HEK293 (cell line): ENCODE data around the gene SCN8A.
A peak's percentile ranks its signal among the peaks of the same experiment; 100 is the strongest.
"Not testable (repeated sequence)": the region's sequence is repeated elsewhere in the genome, so short reads cannot be mapped to it uniquely, and the experiment has no call there.

Source experiments
- CTCF ChIA-PET: fragments of 350-600 bp; formaldehyde crosslinking; extraction: SDS; loops from one replicate; lab custom pipeline; 2021; ENCODE audit warnings: antibody characterized with exemption; lab: Yijun Ruan, JAX
- POLR2A ChIA-PET: fragments of 300-600 bp; formaldehyde crosslinking; extraction: SDS; loops from one replicate; lab custom pipeline; 2020; ENCODE audit warnings: antibody characterized with exemption, inconsistent platforms; lab: Yijun Ruan, JAX
- H3K27ac ChIP-seq: fragments of 200-500 bp; sonication (Bioruptor generic); 2 replicates; pipeline ENCODE4 v1.5.1; 2014; ENCODE audit warnings: low read depth, low read length, control low read depth, inconsistent platforms; ENCODE audit errors: extremely low read depth
- H3K36me3 ChIP-seq, 2 experiments: fragments of 200-500 bp in 1 of 2; sonication (Bioruptor generic) in 1 of 2; 1 replicate in 1 of 2; 2 replicates in 1 of 2; pipeline ENCODE4 v1.5.1; 2014 to 2017; ENCODE audit warnings: inconsistent platforms in 2 of 2, low read length in 2 of 2; ENCODE audit not compliant: control insufficient read depth in 2 of 2, insufficient read depth in 1 of 2
- H3K4me1 ChIP-seq: fragments of 200-500 bp; sonication (Bioruptor generic); 2 replicates; pipeline ENCODE4 v1.5.1; 2014; ENCODE audit warnings: mild to moderate bottlenecking, low read length, inconsistent platforms; ENCODE audit not compliant: control insufficient read depth, insufficient read depth
- H3K4me3 ChIP-seq: 2 replicates; pipeline ENCODE4 v1.5.1; 2011; ENCODE audit warnings: low read depth, mild to moderate bottlenecking, control low read depth, low read length, moderate library complexity
- H3K9me3 ChIP-seq: fragments of 200-500 bp; sonication (Bioruptor generic); 2 replicates; pipeline ENCODE4 v1.5.1; 2014; ENCODE audit warnings: low read depth, low read length, inconsistent platforms; ENCODE audit not compliant: control insufficient read depth, insufficient read depth
- BCL11B ChIP-seq: fragments of 450-650 bp; formaldehyde crosslinking; IDR thresholded peaks from 2 replicates; pipeline ENCODE4 v1.5.1; 2016; ENCODE audit warnings: low read depth, missing biosample characterization, missing genetic modification characterization
- FEZF1 ChIP-seq: fragments of 450-650 bp; formaldehyde crosslinking; IDR thresholded peaks from 2 replicates; pipeline ENCODE4 v1.5.1; 2016; ENCODE audit warnings: missing biosample characterization, missing genetic modification characterization
- INSM2 ChIP-seq: fragments of 450-650 bp; formaldehyde crosslinking; IDR thresholded peaks from 2 replicates; pipeline ENCODE4 v1.5.1; 2016; ENCODE audit warnings: missing biosample characterization, missing genetic modification characterization
- MYNN ChIP-seq: fragments of 450-650 bp; formaldehyde crosslinking; IDR thresholded peaks from 2 replicates; pipeline ENCODE4 v1.5.1; 2016; ENCODE audit warnings: missing biosample characterization, missing genetic modification characterization, borderline replicate concordance
- OSR2 ChIP-seq: fragments of 450-650 bp; formaldehyde crosslinking; IDR thresholded peaks from 2 replicates; pipeline ENCODE4 v1.5.1; 2016; ENCODE audit warnings: missing biosample characterization, missing genetic modification characterization
- SCRT1 ChIP-seq: fragments of 450-650 bp; formaldehyde crosslinking; IDR thresholded peaks from 2 replicates; pipeline ENCODE4 v1.5.1; 2016; ENCODE audit warnings: missing biosample characterization, missing genetic modification characterization, borderline replicate concordance
- WT1 ChIP-seq: fragments of 450-650 bp; formaldehyde crosslinking; IDR thresholded peaks from 2 replicates; pipeline ENCODE4 v1.5.1; 2016; ENCODE audit warnings: missing biosample characterization, missing genetic modification characterization
- ZBTB10 ChIP-seq: fragments of 450-650 bp; formaldehyde crosslinking; IDR thresholded peaks from 2 replicates; pipeline ENCODE4 v1.5.1; 2016; ENCODE audit warnings: missing biosample characterization, missing genetic modification characterization
- ZBTB17 ChIP-seq: fragments of 450-650 bp; formaldehyde crosslinking; IDR thresholded peaks from 2 replicates; pipeline ENCODE4 v1.5.1; 2016; ENCODE audit warnings: missing biosample characterization, missing genetic modification characterization
- ZFHX2 ChIP-seq: fragments of 450-650 bp; formaldehyde crosslinking; conservative IDR thresholded peaks from 2 replicates; pipeline ENCODE4 v1.5.1; 2016; ENCODE audit warnings: missing biosample characterization, missing genetic modification characterization
- ZNF280D ChIP-seq: fragments of 450-650 bp; formaldehyde crosslinking; IDR thresholded peaks from 2 replicates; pipeline ENCODE4 v1.5.1; 2016; ENCODE audit warnings: missing biosample characterization, missing genetic modification characterization
- ZNF449 ChIP-seq: fragments of 450-650 bp; formaldehyde crosslinking; IDR thresholded peaks from 2 replicates; pipeline ENCODE4 v1.5.1; 2017; ENCODE audit warnings: missing biosample characterization, mild to moderate bottlenecking, missing genetic modification characterization, moderate library complexity
- ZNF561 ChIP-seq: fragments of 450-650 bp; IDR thresholded peaks from 2 replicates; pipeline ENCODE4 v1.5.1; 2018; ENCODE audit warnings: missing biosample characterization, missing genetic modification characterization, borderline replicate concordance
- ZNF580 ChIP-seq: fragments of 450-650 bp; formaldehyde crosslinking; IDR thresholded peaks from 2 replicates; pipeline ENCODE4 v1.5.1; 2016; ENCODE audit warnings: missing biosample characterization, missing genetic modification characterization
- ZNF629 ChIP-seq: fragments of 450-650 bp; formaldehyde crosslinking; IDR thresholded peaks from 2 replicates; pipeline ENCODE4 v1.5.1; 2017; ENCODE audit warnings: missing biosample characterization, missing genetic modification characterization
- ZNF792 ChIP-seq: fragments of 450-650 bp; formaldehyde crosslinking; IDR thresholded peaks from 2 replicates; pipeline ENCODE4 v1.5.1; 2016; ENCODE audit warnings: missing biosample characterization, missing genetic modification characterization
- ZXDB ChIP-seq: fragments of 450-650 bp; formaldehyde crosslinking; IDR thresholded peaks from 2 replicates; pipeline ENCODE4 v1.5.1; 2016; ENCODE audit warnings: missing biosample characterization, missing genetic modification characterization

SCN8A gene

GRCh38 chr12:51605896-51606295 is 14.9 kb downstream of the SCN8A start:
- H3K36me3 ChIP-seq, H3K4me1 ChIP-seq, H3K9me3 ChIP-seq, H3K27ac ChIP-seq, POLR2A ChIA-PET, H3K4me3 ChIP-seq, CTCF ChIA-PET: not testable (repeated sequence)
- TF ChIP-seq ZXDB: peak; percentile 56
- TF ChIP-seq BCL11B (tag by site-specific recombination): 0 out of 2 replicates have a peak, but pooled peaks have one; percentile 47
- TF ChIP-seq OSR2 (tag by site-specific recombination): peak; percentile 65; the same call in 1 of the 2 replicates
- TF ChIP-seq SCRT1: 0 out of 2 replicates have a peak, but pooled peaks have one; percentile 30
- TF ChIP-seq WT1 (tag by site-specific recombination): peak; percentile 67; the same call in 1 of the 2 replicates
- TF ChIP-seq FEZF1 (tag by site-specific recombination): peak; percentile 32; the same call in 1 of the 2 replicates
- TF ChIP-seq ZBTB17 (tag by site-specific recombination): peak; percentile 44; the same call in 1 of the 2 replicates

GRCh38 chr12:51607197-51607596 is 16.2 kb downstream of the SCN8A start:
- H3K27ac ChIP-seq, H3K4me1 ChIP-seq, H3K9me3 ChIP-seq, CTCF ChIA-PET, H3K4me3 ChIP-seq, H3K36me3 ChIP-seq: not testable (repeated sequence)
- POLR2A ChIA-PET: interaction anchor here (0.7 kb wide), 1 partner anchor 400 kb away, joined by 4 read pairs; the partner anchor contains the start of gene TAMALIN

- ChIA-PET POLR2A (interaction anchor here (0.7 kb wide), 1 partner anchor 137 kb away, joined by 3 read pairs; no protein-coding TSS in a partner anchor), CTCF (interaction anchor here (0.7 kb wide), 2 partner anchors 16 to 27 kb away, joined by 4 read pairs; no protein-coding TSS in a partner anchor)
- Histone ChIP-seq H3K4me3 (no peak overlapping the region), H3K36me3 (no peaks in the 10 kb centered on the region), H3K27ac (no peak overlapping the region), H3K4me1 (no peaks in the 10 kb centered on the region), H3K9me3 (no peaks in the 10 kb centered on the region)
- TF ChIP-seq ZNF449 (tag by site-specific recombination) (no peak), BCL11B (tag by site-specific recombination) (no peak), ZBTB10 (tag by site-specific recombination) (no peak)
Observed at GRCh38 chr12:51620448-51620847, 29.4 kb downstream of the SCN8A start.

GRCh38 chr12:51621156-51621922 is 30.3 kb downstream of the SCN8A start:
- ChIA-PET POLR2A (no interaction called here), CTCF (no interaction called here)
- Histone ChIP-seq H3K36me3 (no peaks in the 10 kb centered on the region), H3K27ac (no peak overlapping the region), H3K4me1 (no peaks in the 10 kb centered on the region), H3K9me3 (no peaks in the 10 kb centered on the region), H3K4me3 (no peak overlapping the region)
- TF ChIP-seq ZFHX2 (tag by site-specific recombination) (no peak), INSM2 (tag by site-specific recombination) (no peak), ZNF629 (no peak), ZNF580 (tag by site-specific recombination) (no peak), ZNF280D (tag by site-specific recombination) (no peak), MYNN (tag by site-specific recombination) (no peak), ZNF561 (tag by site-specific recombination) (no peak), ZNF792 (tag by site-specific recombination) (no peak)
